Trophoblast cell (in vitro differentiated cells and primary cell): ENCODE measurements around the gene SEC24C.

Experiments
- DNase-seq, 2 donors: peaks; one replicate each; pipeline ENCODE4 v3.0.0-alpha.2; 2016
- H2AFZ ChIP-seq: 2 replicates; pipeline ENCODE4 v1.6.1; 2013; ENCODE audit warnings: low read length, moderate library complexity, mild to moderate bottlenecking; ENCODE audit not compliant: insufficient read depth, poor library complexity
- H2AK5ac ChIP-seq: 2 replicates; pipeline ENCODE4 v1.6.1; 2013; ENCODE audit warnings: mild to moderate bottlenecking, low read length
- H2BK120ac ChIP-seq: 2 replicates; pipeline ENCODE4 v1.6.1; 2013; ENCODE audit warnings: low read length, mild to moderate bottlenecking, moderate library complexity; ENCODE audit not compliant: insufficient read depth, poor library complexity
- H2BK12ac ChIP-seq: 2 replicates; pipeline ENCODE4 v1.6.1; 2013; ENCODE audit warnings: mild to moderate bottlenecking, low read length, moderate library complexity
- H2BK5ac ChIP-seq: 2 replicates; pipeline ENCODE4 v1.6.1; 2013; ENCODE audit warnings: low read length, low read depth, moderate library complexity, mild to moderate bottlenecking; ENCODE audit not compliant: poor library complexity
- H3K14ac ChIP-seq: 2 replicates; pipeline ENCODE4 v1.6.1; 2013; ENCODE audit warnings: mild to moderate bottlenecking, low read length
- H3K18ac ChIP-seq: 2 replicates; pipeline ENCODE4 v1.6.1; 2013; ENCODE audit warnings: mild to moderate bottlenecking, low read length
- H3K23ac ChIP-seq: 2 replicates; pipeline ENCODE4 v1.6.1; 2013; ENCODE audit warnings: low read length
- H3K27ac ChIP-seq: 2 replicates; pipeline ENCODE4 v1.5.1; 2013; ENCODE audit warnings: low read depth, mild to moderate bottlenecking, inconsistent platforms, low read length, moderate library complexity
- H3K27me3 ChIP-seq: 2 replicates; pipeline ENCODE4 v1.6.1; 2013; ENCODE audit warnings: inconsistent platforms, mild to moderate bottlenecking, low read length, moderate library complexity; ENCODE audit not compliant: insufficient read depth
- H3K36me3 ChIP-seq, 2 experiments: 1 replicate in 1 of 2; 2 replicates in 1 of 2; pipeline ENCODE4 v1.6.1; 2013; ENCODE audit warnings: low read length in 2 of 2, mild to moderate bottlenecking in 2 of 2, moderate library complexity in 1 of 2; ENCODE audit not compliant: insufficient read depth in 2 of 2, control insufficient read depth in 1 of 2
- H3K4ac ChIP-seq: 2 replicates; pipeline ENCODE4 v1.6.1; 2013; ENCODE audit warnings: low read depth, mild to moderate bottlenecking, low read length, moderate library complexity
- H3K4me1 ChIP-seq, 2 experiments: 1 replicate in 1 of 2; 2 replicates in 1 of 2; pipeline ENCODE4 v1.6.1; 2013; ENCODE audit warnings: low read length in 2 of 2, mild to moderate bottlenecking in 2 of 2, moderate library complexity in 1 of 2; ENCODE audit not compliant: insufficient read depth in 2 of 2, control insufficient read depth in 1 of 2
- H3K4me2 ChIP-seq: 2 replicates; pipeline ENCODE4 v1.6.1; 2013; ENCODE audit warnings: inconsistent platforms, mild to moderate bottlenecking, low read length, moderate library complexity
- H3K4me3 ChIP-seq: 2 replicates; pipeline ENCODE4 v1.5.1; 2013; ENCODE audit warnings: mild to moderate bottlenecking, low read depth, low read length, inconsistent platforms
- H3K79me1 ChIP-seq: one replicate; pipeline ENCODE4 v1.6.1; 2013; ENCODE audit warnings: low read length
- H3K79me2 ChIP-seq: 2 replicates; pipeline ENCODE4 v1.6.1; 2013; ENCODE audit warnings: low read length, mild to moderate bottlenecking; ENCODE audit not compliant: control insufficient read depth, insufficient read depth, poor library complexity
- H3K9ac ChIP-seq: 2 replicates; pipeline ENCODE4 v1.6.1; 2013; ENCODE audit warnings: mild to moderate bottlenecking, low read length
- H3K9me3 ChIP-seq: 2 replicates; pipeline ENCODE4 v1.6.1; 2013; ENCODE audit warnings: low read depth, mild to moderate bottlenecking, control low read depth, inconsistent platforms, low read length; ENCODE audit not compliant: insufficient read depth
- H4K12ac ChIP-seq: 2 replicates; pipeline ENCODE4 v1.6.1; 2013; ENCODE audit warnings: low read depth, mild to moderate bottlenecking, low read length, moderate library complexity
- H4K8ac ChIP-seq: 2 replicates; pipeline ENCODE4 v1.6.1; 2013; ENCODE audit warnings: low read depth, mild to moderate bottlenecking, low read length, moderate library complexity
- H4K91ac ChIP-seq: one replicate; pipeline ENCODE4 v1.6.1; 2013; ENCODE audit warnings: low read depth, mild to moderate bottlenecking, low read length, moderate library complexity
- WGBS: extraction: QIAGEN DNeasy Blood & Tissue Kit; methylation state at CpG from one replicate; pipeline ENCODE4 v1.1.7; 2013; ENCODE audit warnings: missing lambda C conversion rate; ENCODE audit not compliant: insufficient read length, insufficient coverage; ENCODE audit errors: extremely low coverage; 5-methylcytosine and 5-hydroxymethylcytosine counted together

SEC24C gene

DNA sequence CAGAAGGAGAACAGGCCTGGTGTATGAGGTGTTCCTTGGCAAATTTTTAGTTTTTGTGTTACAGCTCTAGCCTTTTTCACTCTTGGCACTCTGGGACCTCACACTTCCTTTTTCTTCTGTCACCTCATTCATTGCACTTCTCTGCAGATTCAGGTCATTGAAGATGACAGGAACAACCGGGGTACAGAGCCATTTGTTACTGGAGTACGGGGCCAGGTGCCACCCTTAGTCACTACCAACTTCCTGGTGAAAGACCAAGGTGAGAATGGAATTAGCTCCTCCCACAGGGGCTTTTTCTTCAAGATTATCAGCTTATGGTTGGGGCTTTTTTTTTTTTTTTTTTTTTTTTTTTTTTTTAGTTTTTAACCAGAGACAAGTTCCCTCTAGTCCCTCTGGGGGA lies 19.2 kb downstream of the SEC24C start:
- Histone ChIP-seq H2BK120ac (no peak overlapping the region), H2AK5ac (no peak overlapping the region)
- no CpG with 5 or more reads among the region's 2 CpGs for WGBS

DNA sequence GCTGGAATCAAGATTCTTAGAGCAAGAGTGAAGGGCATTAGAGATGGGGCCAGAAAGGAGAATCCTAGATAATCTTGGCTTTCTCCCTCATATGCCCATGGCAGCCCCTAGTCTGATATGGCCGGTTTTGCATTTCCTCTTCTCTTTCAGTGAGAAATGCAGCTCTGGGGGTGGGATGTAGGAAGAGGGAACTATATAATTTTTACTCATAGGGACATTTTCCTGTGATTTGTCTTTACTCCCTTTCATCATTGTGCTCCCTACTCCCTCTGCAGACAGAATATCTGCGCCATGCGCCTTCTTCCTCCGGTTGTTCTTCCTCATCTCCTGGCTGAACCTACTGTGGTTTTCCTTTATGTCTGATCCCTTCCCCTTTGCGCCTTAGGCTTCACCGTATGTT lies 20.9 kb downstream of the SEC24C start:
- Histone ChIP-seq H3K79me2 (no peaks in the 10 kb centered on the region), H3K14ac (no peak overlapping the region), H3K4me3 (no peak overlapping the region), H2BK120ac (no peak overlapping the region), H3K18ac (no peak overlapping the region), H2AK5ac (no peak overlapping the region), H3K9me3 (peaks cover 3% of the 10 kb centered on the region), H3K4me2 (no peak overlapping the region), H4K8ac (no peak overlapping the region), H3K4ac (no peak overlapping the region), H4K91ac (no peak overlapping the region), H2BK5ac (no peak overlapping the region), H3K9ac (no peak overlapping the region), H2BK12ac (no peak overlapping the region), H3K27ac (no peak overlapping the region), H3K36me3 (peaks cover 49 to 85% of the 10 kb centered on the region in 2 experiments), H3K79me1 (no peaks in the 10 kb centered on the region), H3K23ac (no peak overlapping the region), H3K27me3 (no peaks in the 10 kb centered on the region), H4K12ac (no peak overlapping the region), H2AFZ (no peak overlapping the region), H3K4me1 (peaks cover 0 to 3% of the 10 kb centered on the region in 2 experiments)
- WGBS = no CpG with 5 or more reads among the region's 6 CpGs
- no peak for DNase-seq

More for the DNA sequence above, 19.2 kb downstream of the SEC24C start:
- Histone ChIP-seq H3K27me3 (no peaks in the 10 kb centered on the region), H2BK5ac (no peak overlapping the region), H4K12ac (no peak overlapping the region), H3K9me3 (no peaks in the 10 kb centered on the region), H3K18ac (no peak overlapping the region), H3K4me2 (no peak overlapping the region), H3K79me1 (no peaks in the 10 kb centered on the region), H3K23ac (no peak overlapping the region), H3K9ac (no peak overlapping the region), H3K4ac (no peak overlapping the region), H3K14ac (no peak overlapping the region), H4K91ac (no peak overlapping the region), H2BK12ac (no peak overlapping the region), H3K36me3 (peaks cover 43 to 80% of the 10 kb centered on the region in 2 experiments), H4K8ac (no peak overlapping the region), H3K4me3 (no peak overlapping the region), H2AFZ (no peak overlapping the region), H3K4me1 (peaks cover 0 to 3% of the 10 kb centered on the region in 2 experiments), H3K79me2 (no peaks in the 10 kb centered on the region), H3K27ac (no peak overlapping the region)
- DNase-seq = no peak

DNA sequence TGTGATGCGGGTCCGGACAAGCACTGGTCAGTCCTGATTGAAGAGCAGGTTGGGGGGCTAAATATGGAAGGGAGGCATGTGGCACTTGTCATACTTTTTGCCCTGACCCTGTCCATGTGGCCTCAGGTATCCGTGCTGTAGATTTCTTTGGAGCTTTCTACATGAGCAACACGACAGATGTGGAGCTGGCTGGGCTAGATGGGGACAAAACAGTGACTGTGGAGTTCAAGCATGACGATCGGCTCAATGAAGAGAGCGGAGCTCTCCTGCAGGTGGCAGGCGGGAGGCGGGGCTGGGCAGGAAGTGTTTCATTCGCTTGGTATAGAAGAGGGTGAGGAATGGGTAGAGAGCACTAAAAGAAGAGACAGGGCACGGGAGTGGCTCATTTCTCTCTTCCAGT lies 24.7 kb downstream of the SEC24C start:
- Histone ChIP-seq H3K4me3 (no peak overlapping the region), H3K79me1 (peaks cover 12% of the 10 kb centered on the region), H3K36me3 (peaks cover 43 to 72% of the 10 kb centered on the region in 2 experiments), H3K23ac (no peak overlapping the region), H3K4me2 (no peak overlapping the region), H2AFZ (no peak overlapping the region), H2BK12ac (no peak overlapping the region), H2AK5ac (no peak overlapping the region), H3K27ac (no peak overlapping the region), H3K4me1 (peaks cover 3 to 10% of the 10 kb centered on the region in 2 experiments), H3K4ac (no peak overlapping the region), H3K9me3 (peaks cover 3% of the 10 kb centered on the region), H4K8ac (no peak overlapping the region), H2BK120ac (no peak overlapping the region), H4K12ac (no peak overlapping the region), H3K9ac (no peak overlapping the region), H3K79me2 (peaks cover 12% of the 10 kb centered on the region), H3K27me3 (no peaks in the 10 kb centered on the region), H3K18ac (no peak overlapping the region), H3K14ac (no peak overlapping the region), H2BK5ac (no peak overlapping the region), H4K91ac (no peak overlapping the region)
- no peak for DNase-seq
- WGBS = no CpG with 5 or more reads among the region's 11 CpGs

DNA sequence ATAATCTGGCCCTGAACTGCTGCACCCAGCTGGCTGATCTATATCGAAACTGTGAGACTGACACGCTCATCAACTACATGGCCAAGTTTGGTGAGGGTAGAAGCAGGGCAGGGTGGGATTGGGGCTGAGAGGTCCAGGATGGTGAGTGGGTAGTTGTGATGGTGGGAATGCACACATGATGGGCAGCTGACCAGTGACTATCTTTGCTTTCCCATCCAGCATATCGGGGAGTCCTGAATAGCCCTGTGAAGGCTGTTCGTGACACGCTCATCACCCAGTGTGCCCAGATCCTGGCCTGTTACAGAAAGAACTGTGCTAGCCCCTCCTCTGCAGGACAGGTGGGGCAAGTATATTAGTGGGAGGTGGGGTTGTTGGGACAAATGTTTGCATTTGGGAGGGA lies 25.2 kb downstream of the SEC24C start:
- no peak overlapping the region for H3K27ac ChIP-seq
- no peak overlapping the region for H2BK12ac ChIP-seq
- DNase-seq = no peak
- H3K27me3 ChIP-seq = no peaks in the 10 kb centered on the region
- H3K4ac ChIP-seq = no peak overlapping the region
- H2BK5ac ChIP-seq = no peak overlapping the region
- H2BK120ac ChIP-seq = no peak overlapping the region
- no peak overlapping the region for H2AK5ac ChIP-seq
- no peak overlapping the region for H3K9ac ChIP-seq
- no peak overlapping the region for H4K12ac ChIP-seq
- no peak overlapping the region for H3K18ac ChIP-seq
- no peak overlapping the region for H3K23ac ChIP-seq
- peaks cover 12% of the 10 kb centered on the region for H3K79me1 ChIP-seq
- H4K91ac ChIP-seq = no peak overlapping the region
- H3K9me3 ChIP-seq = peaks cover 3% of the 10 kb centered on the region
- H3K4me1 ChIP-seq = peaks cover 3 to 11% of the 10 kb centered on the region in 2 experiments
- no peak overlapping the region for H4K8ac ChIP-seq
- H3K4me2 ChIP-seq = no peak overlapping the region
- no peak overlapping the region for H2AFZ ChIP-seq
- WGBS = no CpG with 5 or more reads among the region's 5 CpGs
- peaks cover 41 to 68% of the 10 kb centered on the region in 2 experiments for H3K36me3 ChIP-seq
- no peak overlapping the region for H3K4me3 ChIP-seq
- no peak overlapping the region for H3K14ac ChIP-seq
- H3K79me2 ChIP-seq = peaks cover 12% of the 10 kb centered on the region
